SK-N-SH (cell line): Measurements from ENCODE around the gene TM2D3. TPM values are rescaled to one million over a fixed set of nuclear protein-coding genes. Genes with fewer than 3 reads are reported as not detected.

Experiments used
- CTCF ChIA-PET: fragments of 300-600, 350-600 bp; formaldehyde crosslinking; extraction: SDS; loops from one replicate; lab custom pipeline; 2021; lab: Yijun Ruan, JAX
- POLR2A ChIA-PET: fragments of 350-600 bp; sonication (Branson Sonifier 250); formaldehyde crosslinking; extraction: SDS; loops from one replicate; lab custom pipeline; 2020; ENCODE audit warnings: antibody characterized with exemption, inconsistent platforms; lab: Yijun Ruan, JAX
- DNase-seq: peaks from one replicate; pipeline ENCODE4 v3.0.0; 2012
- H2AFZ ChIP-seq: fragments of 200-600 bp; sonication (generic); 2 replicates; pipeline ENCODE4 v1.8.1; 2016; ENCODE audit warnings: antibody characterized with exemption, mild to moderate bottlenecking, low read depth
- H3F3A ChIP-seq: fragments of 200-600 bp; sonication (generic); replicated peaks from 2 replicates; pipeline ENCODE3; 2016; ENCODE audit warnings: antibody characterized with exemption, mild to moderate bottlenecking; ENCODE audit not compliant: insufficient read depth
- H3K27ac ChIP-seq, 2 experiments: fragments of 200-500 bp in 1 of 2; fragments of 200-600 bp in 1 of 2; sonication (Bioruptor generic) in 1 of 2; sonication (generic), shearing (Covaris generic) in 1 of 2; 2 replicates each; pipeline versions ENCODE4 v1.5.1 to v1.6.1; 2014 to 2016; ENCODE audit warnings: low read depth in 2 of 2, inconsistent platforms in 1 of 2, low read length in 1 of 2, mild to moderate bottlenecking in 1 of 2, mixed read lengths in 1 of 2
- H3K27me3 ChIP-seq: fragments of 200-600 bp; sonication (generic), shearing (Covaris generic); 2 replicates; pipeline ENCODE4 v1.6.1; 2016; ENCODE audit warnings: mixed run types; ENCODE audit not compliant: insufficient read depth
- H3K36me3 ChIP-seq, 2 experiments: fragments of 200-500 bp in 1 of 2; fragments of 200-600 bp in 1 of 2; sonication (Bioruptor generic) in 1 of 2; sonication (generic) in 1 of 2; replicated peaks in 1 of 2; 2 replicates each; pipeline versions ENCODE3 to v1.5.1; 2014 to 2016; ENCODE audit warnings: low read length in 1 of 2, mild to moderate bottlenecking in 1 of 2; ENCODE audit not compliant: insufficient read depth in 2 of 2, control insufficient read depth in 1 of 2
- H3K4me1 ChIP-seq, 2 experiments: fragments of 200-500 bp in 1 of 2; fragments of 200-600 bp in 1 of 2; sonication (Bioruptor generic) in 1 of 2; sonication (generic), shearing (Covaris generic) in 1 of 2; 2 replicates each; pipeline versions ENCODE4 v1.5.1 to v1.6.1; 2014 to 2016; ENCODE audit warnings: low read depth in 1 of 2, low read length in 1 of 2, mixed run types in 1 of 2; ENCODE audit not compliant: insufficient read depth in 2 of 2, control insufficient read depth in 1 of 2
- H3K4me2 ChIP-seq: fragments of 200-600 bp; sonication (generic), shearing (Covaris generic); 2 replicates; pipeline ENCODE4 v1.6.1; 2017; ENCODE audit warnings: mixed run types
- H3K4me3 ChIP-seq, 2 experiments: fragments of 200-500 bp in 1 of 2; fragments of 200-600 bp in 1 of 2; sonication (Bioruptor generic) in 1 of 2; sonication (generic), shearing (Covaris generic) in 1 of 2; 2 replicates each; pipeline versions ENCODE4 v1.5.1 to v1.8.1; 2014 to 2016; ENCODE audit warnings: low read depth in 2 of 2, inconsistent platforms in 1 of 2, low read length in 1 of 2, mild to moderate bottlenecking in 1 of 2, mixed read lengths in 1 of 2, moderate library complexity in 1 of 2
- H3K79me2 ChIP-seq: fragments of 200-600 bp; sonication (generic); 2 replicates; pipeline ENCODE4 v1.8.1; 2017; ENCODE audit warnings: mild to moderate bottlenecking; ENCODE audit not compliant: insufficient read depth
- H3K9ac ChIP-seq: fragments of 200-600 bp; sonication (generic); 2 replicates; pipeline ENCODE4 v1.6.1; 2017; ENCODE audit warnings: mixed run types
- H3K9me2 ChIP-seq: fragments of 200-600 bp; sonication (generic); 2 replicates; pipeline ENCODE4 v1.6.1; 2017; ENCODE audit warnings: mixed run types
- H3K9me3 ChIP-seq: fragments of 200-600 bp; sonication (generic); 2 replicates; pipeline ENCODE4 v1.6.1; 2017; ENCODE audit warnings: mixed run types, mild to moderate bottlenecking, moderate library complexity
- H4K20me1 ChIP-seq: fragments of 200-600 bp; sonication (generic); 2 replicates; pipeline ENCODE4 v1.6.1; 2017; ENCODE audit warnings: mild to moderate bottlenecking, mixed run types; ENCODE audit not compliant: insufficient read depth
- CHD2 ChIP-seq: fragments of 150-350 bp; IDR thresholded peaks from 2 replicates; pipeline ENCODE4 v1.6.1; 2018; ENCODE audit warnings: low read length; ENCODE audit not compliant: partially characterized antibody
- ELF1 ChIP-seq: IDR thresholded peaks from 2 replicates; pipeline ENCODE4 v1.4.0; 2012
- EP300 ChIP-seq, 2 experiments: IDR thresholded peaks; 2 replicates each; pipeline versions ENCODE4 v1.4.0 to v1.6.1; 2012; ENCODE audit warnings: borderline replicate concordance in 1 of 2, low read depth in 1 of 2, low read length in 1 of 2
- EZH2phosphoT487 ChIP-seq: fragments of 200-600 bp; sonication (generic); IDR thresholded peaks from 2 replicates; pipeline ENCODE4 v1.6.1; 2017; ENCODE audit warnings: low read depth, mixed run types, mild to moderate bottlenecking, antibody characterized with exemption, moderate library complexity, borderline replicate concordance
- FOSL2 ChIP-seq: IDR thresholded peaks from 2 replicates; pipeline ENCODE4 v1.4.0; 2012; ENCODE audit warnings: low read depth, mild to moderate bottlenecking, moderate library complexity, borderline replicate concordance
- FOXJ3 ChIP-seq: sonication (generic); formaldehyde crosslinking; IDR thresholded peaks from 2 replicates; pipeline ENCODE4 v1.5.1; 2020; ENCODE audit warnings: mild to moderate bottlenecking, missing genetic modification reagents
- JUND ChIP-seq: IDR thresholded peaks from 2 replicates; pipeline ENCODE4 v1.4.0; 2012
- MAX ChIP-seq: IDR thresholded peaks from 2 replicates; pipeline ENCODE4 v1.4.0; 2012; ENCODE audit warnings: low read depth
- NFIC ChIP-seq: IDR thresholded peaks from 2 replicates; pipeline ENCODE4 v1.4.0; 2012; ENCODE audit warnings: borderline replicate concordance
- NRF1 ChIP-seq: IDR thresholded peaks from 2 replicates; pipeline ENCODE4 v1.6.1; 2012; ENCODE audit warnings: low read depth, mild to moderate bottlenecking, low read length
- POLR2AphosphoS5 ChIP-seq: IDR thresholded peaks from 2 replicates; pipeline ENCODE4 v1.6.1; 2012; ENCODE audit warnings: low read depth, low read length
- RCOR1 ChIP-seq: fragments of 150-350 bp; IDR thresholded peaks from 2 replicates; pipeline ENCODE4 v1.6.1; 2017; ENCODE audit warnings: antibody characterized with exemption, low read length
- RFX5 ChIP-seq: IDR thresholded peaks from 2 replicates; pipeline ENCODE4 v1.6.1; 2012; ENCODE audit warnings: mild to moderate bottlenecking, improper control_type of control experiment, low read length
- RXRA ChIP-seq: IDR thresholded peaks from 2 replicates; pipeline ENCODE4 v1.4.0; 2012; ENCODE audit warnings: low read depth, mild to moderate bottlenecking, borderline replicate concordance
- SIN3A ChIP-seq: IDR thresholded peaks from 2 replicates; pipeline ENCODE4 v1.6.1; 2012; ENCODE audit warnings: low read depth, mild to moderate bottlenecking, low read length, moderate library complexity, borderline replicate concordance
- SMC3 ChIP-seq: IDR thresholded peaks from 2 replicates; pipeline ENCODE4 v1.6.1; 2012; ENCODE audit warnings: low read depth, low read length, improper control_type of control experiment
- TAF1 ChIP-seq: IDR thresholded peaks from 2 replicates; pipeline ENCODE4 v1.6.1; 2012; ENCODE audit warnings: low read depth, mild to moderate bottlenecking, low read length, moderate library complexity, borderline replicate concordance
- TCF12 ChIP-seq: IDR thresholded peaks from 2 replicates; pipeline ENCODE4 v1.4.0; 2012
- TEAD4 ChIP-seq: IDR thresholded peaks from 2 replicates; pipeline ENCODE4 v1.4.0; 2012; ENCODE audit warnings: mild to moderate bottlenecking, borderline replicate concordance; ENCODE audit not compliant: insufficient read depth
- USF2 ChIP-seq: fragments of 150-350 bp; IDR thresholded peaks from 2 replicates; pipeline ENCODE4 v1.6.1; 2017; ENCODE audit warnings: antibody characterized with exemption, low read length, low read depth, borderline replicate concordance
- YY1 ChIP-seq: IDR thresholded peaks from 2 replicates; pipeline ENCODE4 v1.4.0; 2012; ENCODE audit warnings: low read depth, mild to moderate bottlenecking
- WGBS: methylation state at CpG from one replicate; pipeline ENCODE4 v1.1.6; 2017; ENCODE audit warnings: low lambda C conversion rate; 5-methylcytosine and 5-hydroxymethylcytosine counted together
- polyA plus RNA-seq, 3 experiments: library from polyadenylated mRNA; depleted of rRNA; stranded (reverse); fragments of >200 nt; gene quantifications; 2 replicates each; pipeline ENCODE4 v1.2.3, GENCODE V29; 2012
- TF ChIP-seq, protein P1 (sequence below): fragments of 200-600 bp; sonication (generic); IDR thresholded peaks from 2 replicates; pipeline ENCODE4 v1.6.1; 2017; ENCODE audit warnings: antibody characterized with exemption, mild to moderate bottlenecking, moderate library complexity

Gene TM2D3
- polyA plus RNA-seq, 1 of the 3 experiments (the other 2 are of a cell fraction) = 73.3 TPM

GRCh38 chr15:101694261-101694660, 42.1 kb upstream of the TM2D3 start:
- no peaks in the 10 kb centered on the region for H3K79me2 ChIP-seq
- TF ChIP-seq TEAD4 = no peak
- no peak for TF ChIP-seq CHD2
- TF ChIP-seq ELF1 = no peak
- TF ChIP-seq TCF12 = no peak
- no peak for TF ChIP-seq EZH2phosphoT487
- no peak for TF ChIP-seq POLR2AphosphoS5
- no peak for TF ChIP-seq MAX
- TF ChIP-seq FOXJ3 = no peak
- TF ChIP-seq SMC3 = no peak
- no peak for TF ChIP-seq JUND
- no peak for TF ChIP-seq FOSL2
- TF ChIP-seq USF2 = no peak
- no peak for TF ChIP-seq RXRA
- no peak for TF ChIP-seq SIN3A
- POLR2A ChIA-PET = no interaction called here
- no peaks in the 10 kb centered on the region for H3K9me2 ChIP-seq
- 100% methylated on average over 1 of the region's 2 CpGs for WGBS
- H3K9me3 ChIP-seq = no peaks in the 10 kb centered on the region
- H3K27me3 ChIP-seq = no peaks in the 10 kb centered on the region
- no peak overlapping the region for H3K27ac ChIP-seq
- no peaks in the 10 kb centered on the region for H3F3A ChIP-seq
- H3K9ac ChIP-seq = no peak overlapping the region
- H3K4me3 ChIP-seq = no peak overlapping the region
- peaks cover 27 to 48% of the 10 kb centered on the region in 2 experiments for H3K36me3 ChIP-seq
- CTCF ChIA-PET = no interaction called here
- no peaks in the 10 kb centered on the region for H3K4me1 ChIP-seq
- H2AFZ ChIP-seq = no peak overlapping the region
- H4K20me1 ChIP-seq = no peaks in the 10 kb centered on the region
- no peak for DNase-seq
- no peak overlapping the region for H3K4me2 ChIP-seq

- no peaks in the 10 kb centered on the region for H3K79me2 ChIP-seq
- no peak overlapping the region for H3K27ac ChIP-seq
- no peaks in the 10 kb centered on the region for H3K9me2 ChIP-seq
- H3K36me3 ChIP-seq = peaks cover 27 to 40% of the 10 kb centered on the region in 2 experiments
- CTCF ChIA-PET = no interaction called here
- H3K9ac ChIP-seq = no peak overlapping the region
- no peaks in the 10 kb centered on the region for H3K9me3 ChIP-seq
- no peak overlapping the region for H3K4me3 ChIP-seq
- no peak for DNase-seq
- POLR2A ChIA-PET = no interaction called here
- no peaks in the 10 kb centered on the region for H4K20me1 ChIP-seq
- H3F3A ChIP-seq = no peaks in the 10 kb centered on the region
- H3K4me1 ChIP-seq = no peaks in the 10 kb centered on the region
- H3K4me2 ChIP-seq = no peak overlapping the region
- H3K27me3 ChIP-seq = no peaks in the 10 kb centered on the region
- WGBS = 84% methylated on average over 4 of the region's 4 CpGs
- no peak overlapping the region for H2AFZ ChIP-seq
- TF ChIP-seq, protein P1, sequence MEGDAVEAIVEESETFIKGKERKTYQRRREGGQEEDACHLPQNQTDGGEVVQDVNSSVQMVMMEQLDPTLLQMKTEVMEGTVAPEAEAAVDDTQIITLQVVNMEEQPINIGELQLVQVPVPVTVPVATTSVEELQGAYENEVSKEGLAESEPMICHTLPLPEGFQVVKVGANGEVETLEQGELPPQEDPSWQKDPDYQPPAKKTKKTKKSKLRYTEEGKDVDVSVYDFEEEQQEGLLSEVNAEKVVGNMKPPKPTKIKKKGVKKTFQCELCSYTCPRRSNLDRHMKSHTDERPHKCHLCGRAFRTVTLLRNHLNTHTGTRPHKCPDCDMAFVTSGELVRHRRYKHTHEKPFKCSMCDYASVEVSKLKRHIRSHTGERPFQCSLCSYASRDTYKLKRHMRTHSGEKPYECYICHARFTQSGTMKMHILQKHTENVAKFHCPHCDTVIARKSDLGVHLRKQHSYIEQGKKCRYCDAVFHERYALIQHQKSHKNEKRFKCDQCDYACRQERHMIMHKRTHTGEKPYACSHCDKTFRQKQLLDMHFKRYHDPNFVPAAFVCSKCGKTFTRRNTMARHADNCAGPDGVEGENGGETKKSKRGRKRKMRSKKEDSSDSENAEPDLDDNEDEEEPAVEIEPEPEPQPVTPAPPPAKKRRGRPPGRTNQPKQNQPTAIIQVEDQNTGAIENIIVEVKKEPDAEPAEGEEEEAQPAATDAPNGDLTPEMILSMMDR = no peak
- TF ChIP-seq NRF1 (no peak), ELF1 (no peak), TEAD4 (no peak), NFIC (no peak), EP300 (IDR thresholded peaks at IDR 0.05; ENCODE audit: borderline replicate concordance in 1 of 2, low read depth in 1 of 2, low read length in 1 of 2) (no peak), FOXJ3 (no peak), POLR2AphosphoS5 (no peak), YY1 (no peak), MAX (no peak), RFX5 (no peak), TAF1 (no peak), RCOR1 (no peak), FOSL2 (no peak)
These were observed 40.8 kb upstream of the TM2D3 start for GRCh38 chr15:101692801-101693598.
